Measurements from ENCODE around the gene JAZF1.

The JAZF1 gene

DNA sequence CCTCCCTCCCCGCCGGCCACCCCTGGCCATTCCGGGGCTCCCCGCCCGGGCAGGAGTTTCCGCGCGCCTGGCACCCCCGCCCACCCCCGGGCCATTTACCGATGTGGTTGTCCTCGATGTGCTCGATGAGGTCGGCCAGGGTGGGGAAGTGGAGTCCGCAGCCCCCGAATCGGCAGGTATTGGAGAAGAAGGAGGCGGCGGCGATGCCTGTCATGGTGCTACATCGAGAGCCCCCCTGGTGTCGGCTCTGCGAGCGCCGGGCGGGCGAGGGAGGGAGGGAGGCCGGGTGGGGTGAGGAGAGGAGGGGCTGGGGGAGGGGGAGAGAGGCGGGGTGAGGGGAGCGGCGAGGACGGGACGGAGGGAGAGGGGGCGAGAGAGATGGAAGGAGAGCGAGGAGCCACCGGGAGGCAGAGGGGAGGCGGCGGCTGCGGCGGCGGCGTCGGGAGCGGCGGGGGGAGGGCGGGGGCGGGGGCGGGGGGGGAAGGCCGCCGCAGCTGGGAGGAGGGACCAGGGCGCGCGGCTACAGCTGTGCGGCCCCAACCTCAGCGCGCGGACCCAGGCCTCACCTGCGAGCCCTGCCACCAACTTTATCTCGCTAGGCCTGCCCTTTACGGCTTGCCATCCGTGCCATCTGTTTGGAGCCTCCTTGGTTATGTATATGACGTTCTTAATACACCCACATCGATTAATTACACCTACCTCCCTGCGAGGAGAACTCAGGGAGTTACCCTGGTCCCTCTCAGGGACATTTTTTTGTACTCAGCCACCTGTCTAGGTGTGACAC, at the start of gene JAZF1:
Gene JAZF1, minus strand, starts transcription at position 432 of the 784 bp plus-strand sequence.
- Histone ChIP-seq H3K36me3 (ENCODE audit: control insufficient read depth, insufficient read depth, low read length) (no peaks in the 10 kb centered on the region), H3K4me1 (no peaks in the 10 kb centered on the region), H3K4me3 (ENCODE audit: low read depth, low read length) (peak within 1 kb of the TSS; percentile 63), H3K79me2 (no peaks in the 10 kb centered on the region), H2AFZ (peak within 1 kb of the TSS; percentile 95), H3K9me3 (ENCODE audit: control insufficient read depth, low read length) (no peaks in the 10 kb centered on the region), H3K9ac (peak within 1 kb of the TSS; percentile 46), H3K27me3 (ENCODE audit: control insufficient read depth, insufficient read depth, low read length) (no peaks in the 10 kb centered on the region), H3K4me2 (ENCODE audit: low read length) (peak within 1 kb of the TSS; percentile 78), H3K27ac (peak within 1 kb of the TSS; percentile 33)
- TF ChIP-seq, protein P1, sequence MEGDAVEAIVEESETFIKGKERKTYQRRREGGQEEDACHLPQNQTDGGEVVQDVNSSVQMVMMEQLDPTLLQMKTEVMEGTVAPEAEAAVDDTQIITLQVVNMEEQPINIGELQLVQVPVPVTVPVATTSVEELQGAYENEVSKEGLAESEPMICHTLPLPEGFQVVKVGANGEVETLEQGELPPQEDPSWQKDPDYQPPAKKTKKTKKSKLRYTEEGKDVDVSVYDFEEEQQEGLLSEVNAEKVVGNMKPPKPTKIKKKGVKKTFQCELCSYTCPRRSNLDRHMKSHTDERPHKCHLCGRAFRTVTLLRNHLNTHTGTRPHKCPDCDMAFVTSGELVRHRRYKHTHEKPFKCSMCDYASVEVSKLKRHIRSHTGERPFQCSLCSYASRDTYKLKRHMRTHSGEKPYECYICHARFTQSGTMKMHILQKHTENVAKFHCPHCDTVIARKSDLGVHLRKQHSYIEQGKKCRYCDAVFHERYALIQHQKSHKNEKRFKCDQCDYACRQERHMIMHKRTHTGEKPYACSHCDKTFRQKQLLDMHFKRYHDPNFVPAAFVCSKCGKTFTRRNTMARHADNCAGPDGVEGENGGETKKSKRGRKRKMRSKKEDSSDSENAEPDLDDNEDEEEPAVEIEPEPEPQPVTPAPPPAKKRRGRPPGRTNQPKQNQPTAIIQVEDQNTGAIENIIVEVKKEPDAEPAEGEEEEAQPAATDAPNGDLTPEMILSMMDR (IDR thresholded peaks at IDR 0.05) = no peak

DNA sequence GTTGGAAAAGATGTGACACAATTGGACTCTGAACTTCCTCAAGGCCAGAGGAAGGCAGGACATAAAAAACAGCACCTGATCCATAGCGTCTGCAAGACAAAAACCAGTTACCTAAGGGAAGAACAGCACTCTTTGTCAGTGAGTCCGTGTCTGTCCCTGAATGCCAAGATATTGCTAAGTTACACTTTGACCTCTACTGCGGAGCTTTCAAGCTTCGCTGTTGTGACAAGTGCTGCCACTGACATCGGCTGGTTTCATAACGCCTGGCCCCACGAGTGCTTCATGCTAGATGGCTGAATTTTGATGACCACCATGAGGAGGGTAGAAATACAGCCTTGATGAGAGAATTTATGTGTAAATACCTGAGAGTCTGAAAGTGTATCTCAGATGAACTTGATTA, 49.7 kb upstream of the JAZF1 start:
- Histone ChIP-seq H3K4me3 (ENCODE audit: low read depth, low read length) (no peak overlapping the region), H3K27me3 (ENCODE audit: control insufficient read depth, insufficient read depth, low read length) (no peaks in the 10 kb centered on the region), H3K36me3 (ENCODE audit: control insufficient read depth, insufficient read depth, low read length) (no peaks in the 10 kb centered on the region), H2AFZ (no peak overlapping the region), H3K9ac (no peak overlapping the region), H3K27ac (no peak overlapping the region), H3K79me2 (no peaks in the 10 kb centered on the region), H3K4me1 (no peaks in the 10 kb centered on the region), H3K4me2 (ENCODE audit: low read length) (no peak overlapping the region), H3K9me3 (ENCODE audit: control insufficient read depth, low read length) (no peaks in the 10 kb centered on the region)
- TF ChIP-seq, protein P1 (IDR thresholded peaks at IDR 0.05) = no peak

DNA sequence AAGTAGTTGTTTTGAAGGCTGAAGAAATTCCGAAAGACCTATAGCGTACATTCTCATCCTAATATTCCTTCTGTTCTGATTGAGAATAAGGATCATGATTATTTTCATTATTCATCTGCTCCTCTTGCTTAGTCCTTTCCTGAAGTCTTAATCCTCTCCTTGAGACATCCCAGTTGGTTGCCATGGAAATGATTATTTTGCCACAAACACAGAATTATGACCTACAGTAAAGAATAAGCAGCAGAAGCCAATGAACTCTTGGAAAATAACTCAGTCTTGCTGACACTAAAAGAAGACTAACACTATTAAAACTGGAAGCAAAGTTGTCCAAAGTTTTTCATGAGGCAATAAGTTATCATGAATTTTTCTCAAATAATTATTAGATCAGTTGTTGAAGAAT, 47.8 kb upstream of the JAZF1 start:
- no peak overlapping the region for H3K27ac ChIP-seq
- no peaks in the 10 kb centered on the region for H3K4me1 ChIP-seq
- H3K9ac ChIP-seq = no peak overlapping the region
- H3K4me2 ChIP-seq (ENCODE audit: low read length) = no peak overlapping the region
- TF ChIP-seq, protein P1 (IDR thresholded peaks at IDR 0.05) = no peak
- H3K36me3 ChIP-seq (ENCODE audit: control insufficient read depth, insufficient read depth, low read length) = no peaks in the 10 kb centered on the region
- no peaks in the 10 kb centered on the region for H3K9me3 ChIP-seq (ENCODE audit: control insufficient read depth, low read length)
- no peak overlapping the region for H2AFZ ChIP-seq
- no peaks in the 10 kb centered on the region for H3K79me2 ChIP-seq
- no peaks in the 10 kb centered on the region for H3K27me3 ChIP-seq (ENCODE audit: control insufficient read depth, insufficient read depth, low read length)
- no peak overlapping the region for H3K4me3 ChIP-seq (ENCODE audit: low read depth, low read length)

DNA sequence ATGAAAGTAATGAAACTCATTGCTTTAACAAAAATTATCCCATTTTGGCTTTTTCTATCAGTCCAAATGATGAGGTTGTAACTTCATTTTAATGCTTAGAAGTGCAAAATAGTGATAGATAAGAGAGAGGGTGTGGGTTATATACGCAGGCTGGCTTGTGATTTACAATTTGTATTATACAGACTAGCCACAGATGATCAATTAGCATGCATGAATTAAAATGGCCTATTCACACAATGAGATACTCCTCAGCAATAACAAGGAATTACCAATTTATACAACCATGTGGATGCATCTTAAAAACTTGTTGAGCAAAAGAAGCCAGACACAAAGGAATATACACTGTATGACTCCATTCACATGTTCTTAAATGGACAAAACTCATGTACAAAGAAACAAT, 45.4 kb upstream of the JAZF1 start:
- H3K27me3 ChIP-seq (ENCODE audit: control insufficient read depth, insufficient read depth, low read length) = no peaks in the 10 kb centered on the region
- H3K4me3 ChIP-seq (ENCODE audit: low read depth, low read length) = no peak overlapping the region
- TF ChIP-seq, protein P1 (IDR thresholded peaks at IDR 0.05) = no peak
- no peak overlapping the region for H3K9ac ChIP-seq
- no peak overlapping the region for H3K4me2 ChIP-seq (ENCODE audit: low read length)
- H3K36me3 ChIP-seq (ENCODE audit: control insufficient read depth, insufficient read depth, low read length) = no peaks in the 10 kb centered on the region
- H3K4me1 ChIP-seq = no peaks in the 10 kb centered on the region
- no peaks in the 10 kb centered on the region for H3K9me3 ChIP-seq (ENCODE audit: control insufficient read depth, low read length)
- no peak overlapping the region for H2AFZ ChIP-seq
- no peak overlapping the region for H3K27ac ChIP-seq
- no peaks in the 10 kb centered on the region for H3K79me2 ChIP-seq

DNA sequence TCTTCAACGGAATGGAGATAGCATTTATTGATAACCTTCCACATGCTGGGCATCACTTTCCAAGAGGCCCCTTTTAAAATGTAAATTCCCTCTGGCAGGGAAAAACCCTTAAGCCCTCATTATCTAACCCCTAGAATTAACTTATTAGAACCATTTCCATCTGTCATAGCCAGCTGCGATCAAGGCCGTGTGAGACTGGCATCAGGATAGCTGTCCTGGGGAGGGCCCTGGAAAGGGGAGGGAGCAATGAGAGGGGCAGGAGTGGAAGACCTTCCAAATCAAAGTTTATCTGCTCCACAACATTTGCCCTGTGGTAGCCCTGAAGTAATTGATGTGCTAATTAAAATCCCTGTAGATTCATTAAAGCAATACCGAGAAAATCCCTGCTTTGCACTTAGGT, 45.0 kb upstream of the JAZF1 start:
- H3K27ac ChIP-seq = no peak overlapping the region
- H3K79me2 ChIP-seq = no peaks in the 10 kb centered on the region
- H3K4me3 ChIP-seq (ENCODE audit: low read depth, low read length) = no peak overlapping the region
- no peaks in the 10 kb centered on the region for H3K9me3 ChIP-seq (ENCODE audit: control insufficient read depth, low read length)
- H3K4me1 ChIP-seq = no peaks in the 10 kb centered on the region
- H3K9ac ChIP-seq = no peak overlapping the region
- TF ChIP-seq, protein P1 (IDR thresholded peaks at IDR 0.05) = no peak
- H3K27me3 ChIP-seq (ENCODE audit: control insufficient read depth, insufficient read depth, low read length) = no peaks in the 10 kb centered on the region
- no peaks in the 10 kb centered on the region for H3K36me3 ChIP-seq (ENCODE audit: control insufficient read depth, insufficient read depth, low read length)
- no peak overlapping the region for H3K4me2 ChIP-seq (ENCODE audit: low read length)
- H2AFZ ChIP-seq = no peak overlapping the region

Measured in parathyroid adenoma (tissue), 2 donors.